Mesenchymal stem cell (in vitro differentiated cells and primary cell): Measurements from ENCODE around the gene CFAP99.

Source experiments
- DNase-seq: peaks from one replicate; pipeline ENCODE4 v3.0.0-alpha.2; 2013
- H2AFZ ChIP-seq: one replicate; pipeline ENCODE4 v1.6.1; 2013; ENCODE audit warnings: low read depth, mild to moderate bottlenecking, control low read depth, inconsistent platforms, low read length, moderate library complexity
- H2AK5ac ChIP-seq: 2 replicates; pipeline ENCODE4 v1.6.1; 2013; ENCODE audit warnings: low read length, moderate library complexity, mild to moderate bottlenecking, inconsistent platforms; ENCODE audit not compliant: severe bottlenecking
- H2BK120ac ChIP-seq: one replicate; pipeline ENCODE4 v1.6.1; 2013; ENCODE audit warnings: low read depth, mild to moderate bottlenecking, inconsistent platforms, low read length, moderate library complexity
- H2BK12ac ChIP-seq, 2 experiments: one replicate each; pipeline ENCODE4 v1.6.1; 2013; ENCODE audit warnings: inconsistent platforms in 2 of 2, low read length in 2 of 2, mild to moderate bottlenecking in 2 of 2, moderate library complexity in 2 of 2, control low read depth in 1 of 2
- H2BK15ac ChIP-seq: one replicate; pipeline ENCODE4 v1.6.1; 2013; ENCODE audit warnings: mild to moderate bottlenecking, low read depth, inconsistent platforms; ENCODE audit not compliant: poor library complexity, severe bottlenecking
- H2BK5ac ChIP-seq: 2 replicates; pipeline ENCODE4 v1.6.1; 2013; ENCODE audit warnings: low read depth, mild to moderate bottlenecking, low read length, control low read depth, inconsistent platforms; ENCODE audit not compliant: poor library complexity, severe bottlenecking
- H3K14ac ChIP-seq, 2 experiments: one replicate each; pipeline ENCODE4 v1.6.1; 2013; ENCODE audit warnings: inconsistent platforms in 2 of 2, low read length in 2 of 2, control low read depth in 1 of 2, mild to moderate bottlenecking in 1 of 2, moderate library complexity in 1 of 2
- H3K18ac ChIP-seq, 2 experiments: one replicate each; pipeline ENCODE4 v1.6.1; 2013; ENCODE audit warnings: inconsistent platforms in 2 of 2, low read length in 2 of 2, control low read depth in 1 of 2, low read depth in 1 of 2, mild to moderate bottlenecking in 1 of 2
- H3K23ac ChIP-seq, 2 experiments: one replicate each; pipeline ENCODE4 v1.6.1; 2013; ENCODE audit warnings: inconsistent platforms in 2 of 2, low read length in 2 of 2, mild to moderate bottlenecking in 2 of 2, moderate library complexity in 2 of 2, control low read depth in 1 of 2
- H3K27ac ChIP-seq: 2 replicates; pipeline ENCODE4 v1.5.1; 2013; ENCODE audit warnings: mild to moderate bottlenecking, moderate library complexity, low read length, control low read depth, inconsistent platforms; ENCODE audit not compliant: poor library complexity, severe bottlenecking
- H3K27me3 ChIP-seq, 2 experiments: 2 replicates each; pipeline versions ENCODE4 v1.6.1 to v1.7.0; 2013; ENCODE audit warnings: low read length in 2 of 2, mild to moderate bottlenecking in 2 of 2, moderate library complexity in 2 of 2, control low read depth in 1 of 2, inconsistent platforms in 1 of 2; ENCODE audit not compliant: control insufficient read depth in 1 of 2, insufficient read depth in 1 of 2
- H3K36me3 ChIP-seq, 2 experiments: 2 replicates each; pipeline versions ENCODE4 v1.6.1 to v1.7.0; 2013; ENCODE audit warnings: low read length in 2 of 2, control low read depth in 1 of 2, inconsistent platforms in 1 of 2, low read depth in 1 of 2, mild to moderate bottlenecking in 1 of 2; ENCODE audit not compliant: insufficient read depth in 2 of 2, control insufficient read depth in 1 of 2
- H3K4ac ChIP-seq, 2 experiments: one replicate each; pipeline ENCODE4 v1.6.1; 2013; ENCODE audit warnings: inconsistent platforms in 2 of 2, low read length in 2 of 2, mild to moderate bottlenecking in 2 of 2, moderate library complexity in 2 of 2, control low read depth in 1 of 2, low read depth in 1 of 2
- H3K4me1 ChIP-seq: 2 replicates; pipeline ENCODE4 v1.6.1; 2013; ENCODE audit warnings: low read depth, low read length, control low read depth; ENCODE audit not compliant: control insufficient read depth, insufficient read depth
- H3K4me2 ChIP-seq: 2 replicates; pipeline ENCODE4 v1.6.1; 2013; ENCODE audit warnings: low read length, mild to moderate bottlenecking, inconsistent platforms; ENCODE audit not compliant: poor library complexity, severe bottlenecking
- H3K4me3 ChIP-seq, 2 experiments: 2 replicates each; pipeline versions ENCODE4 v1.5.1 to v1.7.0; 2013; ENCODE audit warnings: low read length in 2 of 2, mild to moderate bottlenecking in 2 of 2, control low read depth in 1 of 2, low read depth in 1 of 2; ENCODE audit not compliant: insufficient read depth in 1 of 2
- H3K79me1 ChIP-seq: replicated peaks from 2 replicates; pipeline ENCODE4 v1.6.1; 2013; ENCODE audit warnings: mild to moderate bottlenecking, control low read depth, low read length, inconsistent platforms; ENCODE audit not compliant: poor library complexity, severe bottlenecking
- H3K9ac ChIP-seq: 2 replicates; pipeline ENCODE4 v1.7.0; 2013; ENCODE audit warnings: mild to moderate bottlenecking, low read length, moderate library complexity
- H3K9me3 ChIP-seq: 2 replicates; pipeline ENCODE4 v1.7.0; 2013; ENCODE audit warnings: mild to moderate bottlenecking, low read length; ENCODE audit not compliant: control insufficient read depth
- H4K8ac ChIP-seq: one replicate; pipeline ENCODE4 v1.6.1; 2013; ENCODE audit warnings: inconsistent platforms, mild to moderate bottlenecking, low read length, moderate library complexity
- H4K91ac ChIP-seq: one replicate; pipeline ENCODE4 v1.6.1; 2013; ENCODE audit warnings: mild to moderate bottlenecking, low read length, inconsistent platforms
- WGBS: methylation state at CpG from one replicate; pipeline ENCODE4 v1.1.7; 2013; ENCODE audit warnings: mixed read lengths; 5-methylcytosine and 5-hydroxymethylcytosine counted together

CFAP99 gene

DNA sequence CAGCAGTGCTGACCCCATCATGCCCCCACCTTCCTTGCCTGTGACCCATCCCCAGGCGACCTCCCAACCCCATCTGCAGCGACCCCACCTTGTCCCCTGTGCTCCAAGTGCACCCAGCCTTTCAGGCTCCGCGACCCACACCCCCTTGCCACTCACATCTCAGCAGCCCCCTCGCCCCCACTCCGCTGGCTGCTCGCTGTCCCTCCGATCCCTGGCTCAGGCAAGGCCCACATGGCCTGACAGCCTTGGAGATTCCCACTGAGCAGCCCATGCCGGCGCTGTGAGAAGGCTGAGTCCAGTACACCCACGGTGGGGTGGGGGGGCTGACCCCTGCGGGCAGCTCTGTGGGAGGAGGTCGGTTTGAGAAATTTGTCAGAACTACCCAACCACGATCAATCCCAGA lies 9.4 kb upstream of the CFAP99 start:
- Histone ChIP-seq H3K4me3 (no peak overlapping the region), H3K18ac (no peak overlapping the region), H2BK15ac (no peak overlapping the region), H4K91ac (no peak overlapping the region), H2BK120ac (no peak overlapping the region), H3K27ac (no peak overlapping the region), H3K14ac (no peak overlapping the region), H3K4me1 (peaks cover 60% of the 10 kb centered on the region), H3K9me3 (no peaks in the 10 kb centered on the region), H3K36me3 (peaks cover 0 to 9% of the 10 kb centered on the region in 2 experiments), H2AFZ (no peak overlapping the region), H3K27me3 (no peaks in the 10 kb centered on the region), H3K4ac (no peak overlapping the region), H3K4me2 (no peak overlapping the region), H3K79me1 (peaks cover 19% of the 10 kb centered on the region), H3K23ac (no peak overlapping the region), H2BK5ac (no peak overlapping the region), H3K9ac (no peak overlapping the region), H2AK5ac (no peak overlapping the region), H4K8ac (no peak overlapping the region), H2BK12ac (no peak overlapping the region)
- WGBS = 87% methylated on average over 11 of the region's 14 CpGs
- DNase-seq = no peak

DNA sequence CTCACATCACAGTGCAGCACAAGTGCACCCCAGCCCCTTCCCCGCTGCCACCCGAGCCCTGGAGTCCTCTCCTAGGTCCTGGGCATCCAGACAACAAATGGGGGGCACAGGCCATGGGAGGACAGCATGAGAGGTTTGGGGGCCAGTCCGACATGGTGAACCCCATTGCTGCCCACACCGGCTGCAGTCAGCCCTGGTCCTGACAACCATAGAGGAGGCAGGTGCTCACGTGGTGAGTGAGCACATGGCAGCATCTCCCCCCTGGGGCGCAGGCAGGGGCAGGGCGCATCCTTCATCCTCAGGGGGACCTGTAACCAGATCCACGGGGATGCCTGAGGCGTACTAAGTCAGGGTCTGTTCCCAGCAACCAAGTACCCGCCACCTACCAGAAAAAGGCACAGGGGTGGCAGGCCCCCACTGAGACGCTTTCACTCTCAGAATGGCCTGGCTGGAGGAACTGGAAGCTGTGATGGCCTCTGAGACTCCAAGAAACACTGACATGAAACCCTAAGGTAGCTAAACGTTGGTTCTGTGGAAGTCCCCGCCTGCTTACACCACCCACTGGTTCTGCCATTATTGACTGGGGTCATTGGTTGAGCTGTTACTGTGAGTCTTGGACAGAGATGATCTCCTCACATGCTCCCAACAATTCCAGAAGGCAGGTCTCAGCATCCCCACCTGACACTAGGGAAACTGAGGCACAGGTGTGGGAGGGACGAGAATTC lies 6.8 kb upstream of the CFAP99 start:
- no peak for DNase-seq
- peak overlapping the region in 1 of 2 experiments; percentile 84 for H3K14ac ChIP-seq
- peak overlapping the region in 1 of 2 experiments; percentile 73 for H3K4me3 ChIP-seq
- H3K4me2 ChIP-seq = peak overlapping the region; percentile 66
- 91% methylated on average over 14 of the region's 14 CpGs for WGBS
- H3K27ac ChIP-seq = peak overlapping the region; percentile 96
- H2BK15ac ChIP-seq = no peak overlapping the region
- H2BK12ac ChIP-seq = peak overlapping the region in 1 of 2 experiments; percentile 85
- H2BK5ac ChIP-seq = no peak overlapping the region
- H3K9ac ChIP-seq = peak overlapping the region; percentile 85
- peak overlapping the region; percentile 47 to 55 for H3K4ac ChIP-seq
- H2AK5ac ChIP-seq = peak overlapping the region; percentile 34
- peaks cover 11% of the 10 kb centered on the region for H3K79me1 ChIP-seq
- peaks cover 0 to 2% of the 10 kb centered on the region in 2 experiments for H3K36me3 ChIP-seq
- no peak overlapping the region for H2BK120ac ChIP-seq
- H3K23ac ChIP-seq = peak overlapping the region in 1 of 2 experiments; percentile 73
- H2AFZ ChIP-seq = no peak overlapping the region
- peak overlapping the region in 1 of 2 experiments; percentile 42 for H3K18ac ChIP-seq
- H3K27me3 ChIP-seq = peaks cover 0 to 13% of the 10 kb centered on the region in 2 experiments
- no peaks in the 10 kb centered on the region for H3K9me3 ChIP-seq
- H4K8ac ChIP-seq = peak overlapping the region; percentile 35
- peaks cover 70% of the 10 kb centered on the region for H3K4me1 ChIP-seq
- H4K91ac ChIP-seq = no peak overlapping the region

DNA sequence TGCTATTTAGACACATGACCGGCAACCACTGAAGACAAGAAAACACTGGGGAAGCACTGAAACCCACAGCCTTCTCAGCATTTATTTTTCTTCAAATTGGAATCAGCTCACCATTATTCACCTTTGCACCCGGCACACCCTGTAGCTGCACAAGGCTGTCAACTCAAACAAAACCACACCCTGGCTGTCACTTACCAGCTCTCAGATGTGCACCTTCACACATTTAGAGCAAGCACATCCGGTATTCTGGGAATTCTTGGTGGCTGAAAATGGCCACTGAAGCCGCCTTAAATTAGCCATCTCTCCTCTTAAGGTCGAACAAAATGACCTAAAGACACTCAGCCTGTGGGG lies 6.2 kb upstream of the CFAP99 start:
- Histone ChIP-seq H3K79me1 (peaks cover 9% of the 10 kb centered on the region), H2AK5ac (peak overlapping the region; percentile 34), H3K4me3 (peak overlapping the region; percentile 45 to 73), H3K27me3 (peaks cover 0 to 16% of the 10 kb centered on the region in 2 experiments), H3K4me1 (peaks cover 67% of the 10 kb centered on the region), H2BK15ac (no peak overlapping the region), H3K14ac (peak overlapping the region in 1 of 2 experiments; percentile 57), H2BK5ac (no peak overlapping the region), H3K4ac (peak overlapping the region; percentile 55 to 56), H4K8ac (peak overlapping the region; percentile 97), H3K9ac (peak overlapping the region; percentile 85), H3K18ac (peak overlapping the region; percentile 88 to 90), H3K23ac (peak overlapping the region in 1 of 2 experiments; percentile 73), H3K27ac (peak overlapping the region; percentile 96), H2AFZ (peak overlapping the region; percentile 15), H4K91ac (peak overlapping the region; percentile 49), H3K36me3 (peaks cover 0 to 8% of the 10 kb centered on the region in 2 experiments), H3K9me3 (no peaks in the 10 kb centered on the region), H3K4me2 (peak overlapping the region; percentile 66), H2BK120ac (no peak overlapping the region), H2BK12ac (peak overlapping the region; percentile 72 to 85)
- 26% methylated on average over 5 of the region's 5 CpGs for WGBS
- DNase-seq = no peak

DNA sequence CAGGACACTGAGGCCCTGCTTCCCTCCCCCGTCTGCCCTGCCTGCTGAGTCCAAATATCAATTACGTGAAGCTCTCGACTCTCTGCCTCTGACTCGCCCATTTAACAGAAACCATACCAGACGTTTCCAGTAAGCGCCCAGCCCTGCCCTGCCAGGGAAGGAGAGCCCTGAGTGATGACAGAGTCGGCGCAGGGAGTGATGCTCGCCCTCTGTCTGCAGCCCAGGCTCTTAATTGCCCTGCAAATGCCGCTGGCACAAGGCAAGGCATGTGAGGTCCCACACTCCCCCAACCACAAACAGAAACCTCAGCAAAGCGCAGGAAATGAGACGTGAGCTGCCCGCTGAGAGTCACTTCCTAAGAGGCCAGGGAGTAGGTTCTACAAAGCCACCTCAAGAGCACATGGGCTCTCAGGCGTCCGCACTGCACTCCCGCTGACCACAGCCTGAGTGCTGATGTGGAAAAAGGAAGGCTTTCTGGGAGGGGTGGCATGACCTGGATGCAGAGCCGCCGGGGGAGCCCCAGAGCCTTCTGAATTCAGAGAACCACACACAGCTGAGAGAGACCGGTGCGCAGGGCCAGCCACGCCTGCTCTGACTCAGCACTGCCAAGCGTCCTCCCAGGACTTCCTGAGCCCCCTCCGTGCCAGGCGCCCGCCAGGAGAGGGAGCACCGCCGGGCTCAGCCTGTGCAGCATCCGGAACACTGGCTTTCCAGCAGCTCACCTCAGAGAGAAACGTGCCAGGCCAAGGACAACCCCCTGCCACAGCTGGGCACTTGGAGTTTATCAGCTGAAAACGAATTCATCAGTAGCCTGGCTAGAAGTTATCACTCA lies 5.7 kb upstream of the CFAP99 start:
- Histone ChIP-seq H2BK5ac (peak overlapping the region; percentile 38), H2AFZ (peak overlapping the region; percentile 15), H3K14ac (peak overlapping the region in 1 of 2 experiments; percentile 57), H3K9ac (peak overlapping the region; percentile 85), H3K23ac (peak overlapping the region in 1 of 2 experiments; percentile 73), H4K8ac (peak overlapping the region; percentile 97), H2AK5ac (peak overlapping the region; percentile 87), H2BK120ac (peak overlapping the region; percentile 54), H3K27me3 (peaks cover 0 to 18% of the 10 kb centered on the region in 2 experiments), H3K36me3 (peaks cover 0 to 8% of the 10 kb centered on the region in 2 experiments), H3K79me1 (peaks cover 6% of the 10 kb centered on the region), H2BK15ac (no peak overlapping the region), H3K9me3 (no peaks in the 10 kb centered on the region), H3K18ac (peak overlapping the region; percentile 88 to 90), H3K4me1 (peaks cover 64% of the 10 kb centered on the region), H4K91ac (peak overlapping the region; percentile 97), H3K4ac (peak overlapping the region in 1 of 2 experiments; percentile 56), H3K4me2 (peak overlapping the region; percentile 66), H3K4me3 (peak overlapping the region; percentile 45 to 73), H2BK12ac (peak overlapping the region; percentile 72 to 88), H3K27ac (peak overlapping the region; percentile 96)
- WGBS = under 1% methylated on average over 29 of the region's 30 CpGs
- peak; percentile 97 for DNase-seq
